ENCODE results near the gene ZIC4. TPM values are rescaled to one million over a fixed set of nuclear protein-coding genes. Genes with fewer than 3 reads are reported as not detected.

The ZIC4 gene
- total RNA-seq = not detected in 2 replicates

DNA sequence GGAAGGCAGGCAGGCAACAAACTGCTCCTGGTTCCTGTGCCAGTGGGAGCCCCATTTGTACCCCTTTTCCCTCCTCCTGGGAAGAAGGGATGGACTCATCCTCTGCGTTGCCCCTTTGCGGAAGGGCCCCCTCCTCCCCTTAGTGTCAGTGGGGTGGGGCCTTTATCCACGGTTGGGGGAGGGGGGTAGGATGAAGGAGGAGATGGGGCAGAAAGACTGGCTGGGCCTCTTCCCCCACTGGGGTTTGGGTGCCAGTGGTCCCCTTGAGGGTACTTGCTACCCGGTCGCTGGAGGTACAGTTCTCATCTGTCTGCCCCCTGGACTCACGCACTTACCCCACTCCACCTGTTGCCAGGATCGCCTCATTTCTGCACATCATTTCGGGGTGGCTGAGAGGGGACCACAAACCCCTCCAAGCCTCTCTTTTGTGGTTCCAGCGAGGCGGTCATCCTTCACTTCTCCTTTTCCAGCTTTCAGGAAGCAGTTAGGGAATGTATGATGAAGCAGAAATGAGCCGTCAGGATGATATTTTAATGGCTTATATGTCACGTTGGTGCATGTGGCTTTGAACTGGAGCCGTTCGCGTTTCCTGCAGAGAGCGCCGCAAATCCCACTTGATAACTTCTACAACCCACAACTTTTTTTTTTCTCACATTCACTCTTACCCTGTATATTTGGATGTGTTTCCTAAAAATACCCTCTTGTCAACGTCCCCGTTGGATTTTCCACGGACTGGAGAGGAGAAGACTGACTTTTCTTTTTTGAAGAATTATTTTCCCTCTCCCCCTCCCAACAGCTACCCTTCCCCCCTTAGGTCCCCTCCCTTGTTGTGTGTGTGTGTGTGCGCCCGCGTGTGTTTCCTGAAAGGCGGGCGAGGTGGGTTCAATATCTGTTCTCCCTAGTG, at the start of gene ZIC4:
Gene ZIC4, minus strand, starts transcription at position 516 of the 904 bp plus-strand sequence. CDS start 3,746 bp downstream, outside the sequence.
- Mint-ChIP-seq H3K4me1 (ENCODE audit: low read depth) (no peaks in the 10 kb centered on the region), H3K27me3 (ENCODE audit: insufficient read depth) (peaks cover 50% of the 10 kb centered on the region), H3K36me3 (ENCODE audit: low read depth) (peaks cover 3% of the 10 kb centered on the region), H3K4me3 (no peak within 1 kb of the TSS), H3K27ac (no peak within 1 kb of the TSS), H3K9me3 (peaks cover 14% of the 10 kb centered on the region)
- intact Hi-C loops (cut with micrococcal nuclease) = no loop called here
- no peak for DNase-seq (ENCODE audit: low spot score)

GRCh38 chr3:147449669-147450068, 43.3 kb upstream of the ZIC4 start:
- Mint-ChIP-seq H3K4me1 (ENCODE audit: low read depth) (no peaks in the 10 kb centered on the region), H3K4me3 (no peak overlapping the region), H3K36me3 (ENCODE audit: low read depth) (no peaks in the 10 kb centered on the region), H3K27me3 (ENCODE audit: insufficient read depth) (no peaks in the 10 kb centered on the region), H3K27ac (no peak overlapping the region), H3K9me3 (no peaks in the 10 kb centered on the region)
- DNase-seq (ENCODE audit: low spot score) = no peak
- intact Hi-C loops (cut with micrococcal nuclease) = no loop called here

GRCh38 chr3:147447224-147447623, 40.9 kb upstream of the ZIC4 start:
- Mint-ChIP-seq H3K4me1 (ENCODE audit: low read depth) (no peaks in the 10 kb centered on the region), H3K4me3 (no peak overlapping the region), H3K36me3 (ENCODE audit: low read depth) (no peaks in the 10 kb centered on the region), H3K9me3 (no peaks in the 10 kb centered on the region), H3K27ac (no peak overlapping the region), H3K27me3 (ENCODE audit: insufficient read depth) (no peaks in the 10 kb centered on the region)
- intact Hi-C loops (cut with micrococcal nuclease) = no loop called here
- DNase-seq (ENCODE audit: low spot score) = no peak

- Mint-ChIP-seq H3K36me3 (ENCODE audit: low read depth) (no peaks in the 10 kb centered on the region), H3K27ac (no peak overlapping the region), H3K4me1 (ENCODE audit: low read depth) (no peaks in the 10 kb centered on the region), H3K27me3 (ENCODE audit: insufficient read depth) (no peaks in the 10 kb centered on the region), H3K9me3 (no peaks in the 10 kb centered on the region), H3K4me3 (no peak overlapping the region)
- intact Hi-C loops (cut with micrococcal nuclease) = no loop called here
- DNase-seq (ENCODE audit: low spot score) = no peak
These were observed 25.4 kb upstream of the ZIC4 start for GRCh38 chr3:147431751-147432150.

- H3K36me3 Mint-ChIP-seq (ENCODE audit: low read depth) = no peaks in the 10 kb centered on the region
- no peaks in the 10 kb centered on the region for H3K9me3 Mint-ChIP-seq
- H3K27me3 Mint-ChIP-seq (ENCODE audit: insufficient read depth) = peaks cover 13% of the 10 kb centered on the region
- no peaks in the 10 kb centered on the region for H3K4me1 Mint-ChIP-seq (ENCODE audit: low read depth)
- no peak overlapping the region for H3K4me3 Mint-ChIP-seq
- DNase-seq (ENCODE audit: low spot score) = no peak
- intact Hi-C loops (cut with micrococcal nuclease) = no loop called here
- H3K27ac Mint-ChIP-seq = no peak overlapping the region
These were observed 22.4 kb upstream of the ZIC4 start for GRCh38 chr3:147428754-147429153.

GRCh38 chr3:147428326-147428725, 22.0 kb upstream of the ZIC4 start:
- no peaks in the 10 kb centered on the region for H3K36me3 Mint-ChIP-seq (ENCODE audit: low read depth)
- peaks cover 17% of the 10 kb centered on the region for H3K27me3 Mint-ChIP-seq (ENCODE audit: insufficient read depth)
- H3K27ac Mint-ChIP-seq = no peak overlapping the region
- no peak for DNase-seq (ENCODE audit: low spot score)
- H3K9me3 Mint-ChIP-seq = no peaks in the 10 kb centered on the region
- intact Hi-C loops (cut with micrococcal nuclease) = no loop called here
- no peak overlapping the region for H3K4me3 Mint-ChIP-seq
- H3K4me1 Mint-ChIP-seq (ENCODE audit: low read depth) = no peaks in the 10 kb centered on the region

- Mint-ChIP-seq H3K4me1 (ENCODE audit: low read depth) (no peaks in the 10 kb centered on the region), H3K36me3 (ENCODE audit: low read depth) (no peaks in the 10 kb centered on the region), H3K27me3 (ENCODE audit: insufficient read depth) (peaks cover 23% of the 10 kb centered on the region), H3K9me3 (no peaks in the 10 kb centered on the region), H3K4me3 (no peak overlapping the region), H3K27ac (no peak overlapping the region)
- intact Hi-C loops (cut with micrococcal nuclease) = no loop called here
- DNase-seq (ENCODE audit: low spot score) = no peak
These were observed 21.4 kb upstream of the ZIC4 start for GRCh38 chr3:147427746-147428145.

GRCh38 chr3:147426931-147427330, 20.6 kb upstream of the ZIC4 start:
- Mint-ChIP-seq H3K36me3 (ENCODE audit: low read depth) (no peaks in the 10 kb centered on the region), H3K27me3 (ENCODE audit: insufficient read depth) (peaks cover 30% of the 10 kb centered on the region), H3K27ac (no peak overlapping the region), H3K9me3 (no peaks in the 10 kb centered on the region), H3K4me1 (ENCODE audit: low read depth) (no peaks in the 10 kb centered on the region), H3K4me3 (no peak overlapping the region)
- DNase-seq (ENCODE audit: low spot score) = no peak
- intact Hi-C loops (cut with micrococcal nuclease) = no loop called here

DNA sequence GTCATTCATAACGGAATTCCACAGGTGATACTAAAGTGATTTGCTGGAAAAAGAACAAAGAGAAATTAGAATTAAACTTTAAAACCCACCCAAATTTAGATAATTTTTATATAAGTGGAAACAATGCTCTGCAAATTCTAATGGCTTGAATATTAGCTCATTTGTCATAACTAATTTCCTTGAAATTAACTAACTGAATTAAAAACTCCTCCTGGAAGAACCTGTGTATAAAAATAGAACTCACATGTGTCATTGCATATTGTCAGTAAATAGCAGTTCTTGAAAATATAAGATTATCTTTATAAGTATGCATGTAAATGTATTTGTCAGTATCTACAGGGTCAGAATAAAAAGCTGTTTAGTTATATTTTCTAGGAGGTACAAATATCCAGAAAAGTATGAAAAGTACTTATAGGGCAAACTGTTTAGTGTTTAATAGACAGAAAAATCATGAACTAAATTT, 19.1 kb upstream of the ZIC4 start:
- no peak overlapping the region for H3K4me3 Mint-ChIP-seq
- DNase-seq (ENCODE audit: low spot score) = no peak
- H3K9me3 Mint-ChIP-seq = no peaks in the 10 kb centered on the region
- H3K27me3 Mint-ChIP-seq (ENCODE audit: insufficient read depth) = peaks cover 34% of the 10 kb centered on the region
- no peaks in the 10 kb centered on the region for H3K4me1 Mint-ChIP-seq (ENCODE audit: low read depth)
- intact Hi-C loops (cut with micrococcal nuclease) = no loop called here
- no peaks in the 10 kb centered on the region for H3K36me3 Mint-ChIP-seq (ENCODE audit: low read depth)
- H3K27ac Mint-ChIP-seq = no peak overlapping the region

DNA sequence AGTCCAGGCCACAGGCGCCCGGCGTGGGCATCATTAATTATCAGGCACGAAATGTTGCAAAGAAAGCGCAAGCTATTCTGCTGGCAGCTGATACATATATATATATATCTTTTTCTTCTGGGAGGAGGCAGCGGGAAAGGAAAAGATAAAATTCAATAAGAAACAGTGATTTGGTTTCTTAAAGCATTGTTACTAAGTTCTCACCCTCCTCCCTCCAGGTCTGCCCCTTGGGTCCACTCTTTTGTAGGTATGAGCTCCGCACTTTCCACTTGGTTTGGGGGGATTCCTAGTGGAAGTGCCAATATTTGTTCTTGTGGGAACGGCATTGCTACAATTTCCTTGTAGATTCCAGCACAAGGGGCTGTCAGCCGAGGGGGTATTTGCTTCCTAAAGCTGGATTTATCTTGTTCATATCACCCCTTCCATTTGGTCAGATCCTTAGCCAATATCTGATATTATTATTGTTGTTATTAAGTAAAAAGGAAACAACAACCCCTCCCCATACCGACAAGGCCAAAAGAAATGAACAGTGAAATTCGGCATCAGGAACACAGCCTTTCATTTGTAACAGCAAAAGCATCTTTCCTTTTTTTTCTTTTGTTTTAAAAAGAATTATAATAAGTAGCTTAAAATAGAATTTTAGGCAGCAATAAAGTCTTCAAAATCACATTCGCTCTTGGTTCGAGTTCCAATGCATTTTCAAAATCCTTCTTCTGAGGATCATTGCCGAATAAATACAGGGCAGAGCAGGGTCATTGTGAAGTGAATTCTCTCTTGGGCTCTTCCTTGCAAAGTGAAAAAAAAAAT, 18.4 kb upstream of the ZIC4 start:
- H3K4me3 Mint-ChIP-seq = no peak overlapping the region
- intact Hi-C loops (cut with micrococcal nuclease) = no loop called here
- H3K9me3 Mint-ChIP-seq = no peaks in the 10 kb centered on the region
- H3K4me1 Mint-ChIP-seq (ENCODE audit: low read depth) = no peaks in the 10 kb centered on the region
- no peaks in the 10 kb centered on the region for H3K36me3 Mint-ChIP-seq (ENCODE audit: low read depth)
- H3K27ac Mint-ChIP-seq = no peak overlapping the region
- DNase-seq (ENCODE audit: low spot score) = no peak
- H3K27me3 Mint-ChIP-seq (ENCODE audit: insufficient read depth) = peaks cover 39% of the 10 kb centered on the region

DNA sequence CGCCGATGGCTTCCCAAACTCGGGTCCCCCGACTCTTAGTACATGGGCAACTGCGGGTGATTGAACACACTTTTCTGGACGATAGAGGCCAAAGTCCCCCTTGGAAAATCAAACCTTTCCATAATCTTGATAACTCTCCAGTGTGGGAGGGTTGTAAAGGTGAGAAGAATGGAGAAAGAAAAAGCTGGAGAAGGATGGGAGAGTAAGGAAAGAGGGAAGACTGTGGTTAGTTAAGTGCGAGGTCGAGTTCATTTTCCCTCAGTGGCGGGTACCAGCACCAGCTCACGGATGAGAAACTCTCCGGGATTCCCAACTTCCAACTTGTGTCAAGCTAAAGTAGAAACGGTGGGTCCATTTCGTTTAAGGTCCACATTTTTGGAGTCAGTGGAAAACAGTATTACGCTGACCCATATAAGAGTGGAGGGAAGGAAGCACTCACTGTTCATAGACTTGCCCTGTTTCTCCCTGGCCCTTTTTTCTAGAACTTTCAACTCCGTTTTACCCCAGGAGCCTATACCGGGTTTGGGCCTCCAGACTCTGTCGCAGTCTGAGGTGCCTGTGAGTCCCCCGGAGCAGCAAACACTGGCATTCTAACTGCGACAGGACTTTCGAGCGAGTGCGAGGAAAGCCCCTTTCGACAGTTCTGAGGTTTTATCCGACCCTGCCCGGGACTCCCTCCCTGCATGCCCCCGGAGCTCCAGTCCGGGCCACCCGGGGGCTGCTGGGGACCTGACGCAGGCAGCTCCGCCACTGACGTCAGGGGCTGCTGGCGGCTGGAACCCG, 17.6 kb upstream of the ZIC4 start:
- Mint-ChIP-seq H3K4me3 (no peak overlapping the region), H3K36me3 (ENCODE audit: low read depth) (no peaks in the 10 kb centered on the region), H3K9me3 (no peaks in the 10 kb centered on the region), H3K27me3 (ENCODE audit: insufficient read depth) (peaks cover 43% of the 10 kb centered on the region), H3K4me1 (ENCODE audit: low read depth) (no peaks in the 10 kb centered on the region), H3K27ac (no peak overlapping the region)
- intact Hi-C loops (cut with micrococcal nuclease) = loop anchor here (2.0 kb wide), 2 partner anchors 33 to 65 kb away; no protein-coding TSS in a partner anchor
- DNase-seq (ENCODE audit: low spot score) = no peak

DNA sequence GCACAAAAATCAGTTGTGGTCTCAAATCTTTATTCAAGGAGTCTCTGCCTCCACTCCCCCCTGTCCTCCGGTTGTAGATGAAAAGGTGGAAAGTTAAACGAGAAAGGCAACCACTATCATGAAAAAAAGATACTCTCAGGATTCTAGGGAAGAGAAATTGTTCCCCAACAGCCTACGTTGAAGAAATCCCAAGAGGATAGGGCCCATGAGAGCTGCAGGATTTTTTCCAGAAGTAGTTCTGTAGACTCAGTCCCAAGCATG, 17.1 kb upstream of the ZIC4 start:
- no peak for DNase-seq (ENCODE audit: low spot score)
- H3K27ac Mint-ChIP-seq = no peak overlapping the region
- peaks cover 48% of the 10 kb centered on the region for H3K27me3 Mint-ChIP-seq (ENCODE audit: insufficient read depth)
- no peaks in the 10 kb centered on the region for H3K36me3 Mint-ChIP-seq (ENCODE audit: low read depth)
- intact Hi-C loops (cut with micrococcal nuclease) = loop anchor here (2.0 kb wide), 2 partner anchors 33 to 65 kb away; no protein-coding TSS in a partner anchor
- no peaks in the 10 kb centered on the region for H3K4me1 Mint-ChIP-seq (ENCODE audit: low read depth)
- no peaks in the 10 kb centered on the region for H3K9me3 Mint-ChIP-seq
- no peak overlapping the region for H3K4me3 Mint-ChIP-seq

Data from activated T-helper 1 cell treated with anti-CD3 and anti-CD28 coated beads, Interleukin-12 subunit alpha, Interleukin-12 subunit beta, Interleukin-2, Interleukin-4 antibody, amounts not matched to agents 30 ng/mL and 10 ng/mL and 1 ng/mL, durations not matched to agents 14 hours and 24 hours and 36 hours (primary cell).